Left lobe of liver (tissue), 2 donors: ENCODE data around the gene UBE2QL1. TPM values are rescaled to one million over a fixed set of nuclear protein-coding genes. Genes with fewer than 3 reads are reported as not detected.
"Not testable (repeated sequence)": the region's sequence is repeated elsewhere in the genome, so short reads cannot be mapped to it uniquely, and the experiment has no call there.

Experiments
- ATAC-seq: fragments of 200-7000 bp; cut with Tn5 transposase; one replicate; pipeline ENCODE4 v1.9.1; 2020; ENCODE audit warnings: mild to moderate bottlenecking, moderate library complexity
- DNase-seq: peaks from one replicate; pipeline ENCODE4 v3.0.0-alpha.2; 2020; ENCODE audit warnings: low spot score
- total RNA-seq: library from RNA; stranded (reverse); gene quantifications from one replicate; pipeline ENCODE4 v1.2.1, GENCODE V29; 2021
- donor health status: DM: no; HTN: no; CAD: no; lungs with moderate emphysema.
- donor health status: DM: no; HTN: yes; CAD: no.

UBE2QL1 gene
- total RNA-seq, 1 donor from 2014 or later = 0.38 TPM

GRCh38 chr5:6494939-6495338 is 46.3 kb downstream of the UBE2QL1 start:
- peak; percentile 48 for ATAC-seq
- DNase-seq = no peak

GRCh38 chr5:6495433-6496206 is 47.0 kb downstream of the UBE2QL1 start:
- ATAC-seq (peak; percentile 75), DNase-seq (peak; percentile 78)

- DNase-seq (no peak), ATAC-seq (no peak)
These were observed 47.5 kb downstream of the UBE2QL1 start for GRCh38 chr5:6496207-6496584.

GRCh38 chr5:6496636-6497035 is 48.0 kb downstream of the UBE2QL1 start:
- no peak for ATAC-seq

GRCh38 chr5:6497262-6497661 is 48.6 kb downstream of the UBE2QL1 start:
- ATAC-seq (no peak), DNase-seq (no peak)

More at GRCh38 chr5:6496636-6497035, 48.0 kb downstream of the UBE2QL1 start:
- no peak for DNase-seq

- no peak for DNase-seq
- ATAC-seq = no peak
These were observed 50.3 kb downstream of the UBE2QL1 start for GRCh38 chr5:6498968-6499367.

GRCh38 chr5:6501701-6502100 is 53.0 kb downstream of the UBE2QL1 start:
- no peak for DNase-seq
- ATAC-seq = no peak

GRCh38 chr5:6502421-6502820 is 53.8 kb downstream of the UBE2QL1 start:
- no peak for DNase-seq
- ATAC-seq = no peak

GRCh38 chr5:6503342-6503741 is 54.7 kb downstream of the UBE2QL1 start:
- no peak for DNase-seq
- no peak for ATAC-seq

GRCh38 chr5:6504677-6505415 is 56.2 kb downstream of the UBE2QL1 start:
- DNase-seq (no peak), ATAC-seq (no peak)

GRCh38 chr5:6505416-6505755 is 56.7 kb downstream of the UBE2QL1 start:
- DNase-seq = no peak
- ATAC-seq = no peak

- ATAC-seq (peak; percentile 69), DNase-seq (peak; percentile 79)
These were observed 57.3 kb downstream of the UBE2QL1 start for GRCh38 chr5:6505783-6506557.

GRCh38 chr5:6506611-6507010 is 58.0 kb downstream of the UBE2QL1 start:
- no peak for ATAC-seq
- no peak for DNase-seq

GRCh38 chr5:6508931-6509330 is 60.3 kb downstream of the UBE2QL1 start:
- DNase-seq (peak; percentile 95), ATAC-seq (peak; percentile 87)

GRCh38 chr5:6510132-6510531 is 61.5 kb downstream of the UBE2QL1 start:
- peak; percentile 28 for ATAC-seq
- DNase-seq = no peak

GRCh38 chr5:6510973-6511372 is 62.3 kb downstream of the UBE2QL1 start:
- ATAC-seq = no peak
- DNase-seq = no peak

- ATAC-seq, DNase-seq: not testable (repeated sequence)
These were observed 67.2 kb downstream of the UBE2QL1 start for GRCh38 chr5:6515812-6516211.

GRCh38 chr5:6516823-6517222 is 68.2 kb downstream of the UBE2QL1 start:
- no peak for DNase-seq
- ATAC-seq = no peak

GRCh38 chr5:6517510-6517909 is 68.9 kb downstream of the UBE2QL1 start:
- ATAC-seq (no peak), DNase-seq (no peak)

GRCh38 chr5:6518298-6519057 is 69.8 kb downstream of the UBE2QL1 start:
- peak; percentile 92 for ATAC-seq
- DNase-seq = peak; percentile 58

GRCh38 chr5:6520201-6520600 is 71.5 kb downstream of the UBE2QL1 start:
- no peak for ATAC-seq
- no peak for DNase-seq
